Sigmoid colon (tissue), 7 donors: ENCODE data around the gene GLTPD2. TPM values are rescaled to one million over a fixed set of nuclear protein-coding genes. Genes with fewer than 3 reads are reported as not detected.

ENCODE experiments used
- DNase-seq: peaks from one replicate; pipeline ENCODE4 v3.0.0-alpha.2; 2019
- H3K27ac ChIP-seq, 4 donors: fragments of 200-600 bp; sonication (generic); one replicate each; pipeline ENCODE4 v1.5.1; 2016 to 2019; ENCODE audit warnings: mild to moderate bottlenecking in 1 of 4
- H3K27me3 ChIP-seq, 3 donors: fragments of 200-600 bp; sonication (generic); one replicate each; pipeline ENCODE4 v1.5.1; 2019; ENCODE audit warnings: mild to moderate bottlenecking in 1 of 3
- H3K36me3 ChIP-seq, 4 donors: fragments of 200-600 bp; sonication (generic); one replicate each; pipeline ENCODE4 v1.5.1; 2016 to 2019
- H3K4me1 ChIP-seq, 4 donors: fragments of 200-600 bp; sonication (generic); one replicate each; pipeline ENCODE4 v1.5.1; 2017 to 2019
- H3K4me3 ChIP-seq, 4 donors: fragments of 200-600 bp; sonication (generic); one replicate each; pipeline ENCODE4 v1.5.1; 2017 to 2019; ENCODE audit warnings: mild to moderate bottlenecking in 2 of 4, moderate library complexity in 1 of 4
- H3K9me3 ChIP-seq, 4 donors: fragments of 200-600 bp in 3 of 4; sonication (generic) in 3 of 4; one replicate each; pipeline versions ENCODE4 v1.5.1 to v1.6.1; 2013 to 2019
- EP300 ChIP-seq, 4 donors: sonication (generic); formaldehyde crosslinking; IDR thresholded peaks; one replicate each; pipeline ENCODE4 v1.6.1; 2017; ENCODE audit warnings: antibody characterized with exemption in 4 of 4
- POLR2A ChIP-seq, 2 donors: fragments of 450-650 bp; IDR thresholded peaks; one replicate each; pipeline ENCODE4 v1.6.1; 2016; ENCODE audit warnings: antibody characterized with exemption in 2 of 2, mild to moderate bottlenecking in 2 of 2, moderate library complexity in 2 of 2
- POLR2AphosphoS5 ChIP-seq, 4 donors: sonication (generic); formaldehyde crosslinking; IDR thresholded peaks; one replicate each; pipeline ENCODE4 v1.6.1; 2017; ENCODE audit warnings: antibody characterized with exemption in 4 of 4
- WGBS, 2 donors: extraction: QIAGEN DNeasy Blood & Tissue Kit; methylation state at CpG; one replicate each; pipeline ENCODE4 v1.1.7; 2013; 5-methylcytosine and 5-hydroxymethylcytosine counted together
- intact Hi-C: fragments of 100-400 bp; cut with DNase I; formaldehyde crosslinking; loops from one replicate; pipeline ENCODE4 v1.15.1; 2023
- polyA plus RNA-seq, 3 donors: library from polyadenylated mRNA; stranded (reverse); fragments of 200-250 nt; gene quantifications; one replicate each; pipeline ENCODE4 v1.2.3, GENCODE V29; 2013
- total RNA-seq, 4 donors: library from RNA; depleted of rRNA; stranded (reverse); fragments of >200 nt; gene quantifications; one replicate each; pipeline ENCODE4 v1.1.0, GENCODE V29; 2016
- TF ChIP-seq, protein P1 (sequence below), 4 experiments: fragments of 450-650 bp in 3 of 4; fragments of 200-600 bp in 1 of 4; IDR thresholded peaks; one replicate each; pipeline ENCODE4 v1.5.1; 2016 to 2019; ENCODE audit warnings: antibody characterized with exemption in 4 of 4, mild to moderate bottlenecking in 3 of 4, moderate library complexity in 2 of 4
- donor health status: healthy with polysubstance abuse.
- donor health status: Bipolar disorder and iron deficiency.
- donor health status: healthy.

The GLTPD2 gene
- total and polyA plus RNA-seq, 7 donors = 0.06 to 1.6 TPM; not detected in 5

- no peak overlapping the region for H3K4me3 ChIP-seq
- peak overlapping the region in 1 of 4 donors; percentile 29 for H3K27ac ChIP-seq
- intact Hi-C loops = no loop called here
- WGBS, 2 donors = 88 to 92% methylated on average over 6 of the region's 6 CpGs
- H3K9me3 ChIP-seq = no peaks in the 10 kb centered on the region
- H3K27me3 ChIP-seq = peaks cover 0 to 10% (median 0%) of the 10 kb centered on the region in 3 donors
- no peak for DNase-seq
- no peaks in the 10 kb centered on the region for H3K36me3 ChIP-seq
- H3K4me1 ChIP-seq = no peaks in the 10 kb centered on the region
- TF ChIP-seq POLR2AphosphoS5 (IDR thresholded peaks at IDR 0.05) (no peak), EP300 (IDR thresholded peaks at IDR 0.05) (no peak), POLR2A (IDR thresholded peaks at IDR 0.05) (no peak)
- TF ChIP-seq, protein P1, sequence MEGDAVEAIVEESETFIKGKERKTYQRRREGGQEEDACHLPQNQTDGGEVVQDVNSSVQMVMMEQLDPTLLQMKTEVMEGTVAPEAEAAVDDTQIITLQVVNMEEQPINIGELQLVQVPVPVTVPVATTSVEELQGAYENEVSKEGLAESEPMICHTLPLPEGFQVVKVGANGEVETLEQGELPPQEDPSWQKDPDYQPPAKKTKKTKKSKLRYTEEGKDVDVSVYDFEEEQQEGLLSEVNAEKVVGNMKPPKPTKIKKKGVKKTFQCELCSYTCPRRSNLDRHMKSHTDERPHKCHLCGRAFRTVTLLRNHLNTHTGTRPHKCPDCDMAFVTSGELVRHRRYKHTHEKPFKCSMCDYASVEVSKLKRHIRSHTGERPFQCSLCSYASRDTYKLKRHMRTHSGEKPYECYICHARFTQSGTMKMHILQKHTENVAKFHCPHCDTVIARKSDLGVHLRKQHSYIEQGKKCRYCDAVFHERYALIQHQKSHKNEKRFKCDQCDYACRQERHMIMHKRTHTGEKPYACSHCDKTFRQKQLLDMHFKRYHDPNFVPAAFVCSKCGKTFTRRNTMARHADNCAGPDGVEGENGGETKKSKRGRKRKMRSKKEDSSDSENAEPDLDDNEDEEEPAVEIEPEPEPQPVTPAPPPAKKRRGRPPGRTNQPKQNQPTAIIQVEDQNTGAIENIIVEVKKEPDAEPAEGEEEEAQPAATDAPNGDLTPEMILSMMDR (IDR thresholded peaks at IDR 0.05) = no peak
Observed at GRCh38 chr17:4768298-4768697, 20.5 kb upstream of the GLTPD2 start.

GRCh38 chr17:4769628-4770027 is 19.1 kb upstream of the GLTPD2 start:
- 91 to 98% methylated on average over 2 of the region's 2 CpGs for WGBS, 2 donors
- H3K9me3 ChIP-seq = no peaks in the 10 kb centered on the region
- no peak for DNase-seq
- no peaks in the 10 kb centered on the region for H3K4me1 ChIP-seq
- TF ChIP-seq EP300 (IDR thresholded peaks at IDR 0.05) (no peak), POLR2A (IDR thresholded peaks at IDR 0.05) (no peak), POLR2AphosphoS5 (IDR thresholded peaks at IDR 0.05) (no peak)
- TF ChIP-seq, protein P1 (IDR thresholded peaks at IDR 0.05) = no peak
- no peak overlapping the region for H3K27ac ChIP-seq
- intact Hi-C loops = no loop called here
- peaks cover 0 to 10% (median 0%) of the 10 kb centered on the region in 3 donors for H3K27me3 ChIP-seq
- no peak overlapping the region for H3K4me3 ChIP-seq
- H3K36me3 ChIP-seq = no peaks in the 10 kb centered on the region

DNA sequence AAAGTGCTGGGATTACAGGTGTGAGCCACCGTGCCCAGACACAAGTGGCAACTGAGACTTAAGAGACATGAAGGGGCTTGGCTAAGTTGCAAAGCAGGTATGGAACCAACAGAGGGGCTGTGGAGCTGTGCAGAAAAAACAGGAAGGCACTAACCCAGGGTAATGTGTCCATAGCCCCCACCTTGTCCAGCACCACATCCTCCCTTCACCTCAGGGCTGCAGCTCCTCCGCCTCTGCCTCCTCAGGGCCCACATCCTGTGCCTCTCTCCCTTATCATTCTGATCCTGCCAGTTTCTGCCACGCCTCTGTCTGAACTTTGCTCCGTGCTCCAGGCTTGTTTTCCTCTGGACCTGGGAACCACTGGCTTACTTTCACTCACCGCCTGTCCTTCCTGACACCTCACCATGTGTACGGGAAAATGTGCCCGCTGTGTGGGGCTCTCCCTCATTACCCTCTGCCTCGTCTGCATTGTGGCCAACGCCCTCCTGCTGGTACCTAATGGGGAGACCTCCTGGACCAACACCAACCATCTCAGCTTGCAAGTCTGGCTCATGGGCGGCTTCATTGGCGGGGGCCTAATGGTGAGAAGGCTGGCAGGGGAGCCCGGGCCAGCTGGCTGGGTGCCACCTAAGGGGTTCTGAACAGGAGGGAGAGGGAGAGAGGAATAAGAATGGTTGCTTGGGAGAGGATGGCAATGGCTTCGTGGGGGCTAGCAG is 17.1 kb upstream of the GLTPD2 start, which contains the start of gene TM4SF5:
Gene TM4SF5, plus strand, starts transcription at position 368 of the 716 bp plus-strand sequence. Its CDS starts 37 bp downstream, at position 405.
- H3K27me3 ChIP-seq = peaks cover 0 to 14% (median 0%) of the 10 kb centered on the region in 3 donors
- no peak within 1 kb of the TSS for H3K27ac ChIP-seq
- H3K36me3 ChIP-seq = no peaks in the 10 kb centered on the region
- no peaks in the 10 kb centered on the region for H3K4me1 ChIP-seq
- no peak within 1 kb of the TSS for H3K4me3 ChIP-seq
- TF ChIP-seq POLR2AphosphoS5 (IDR thresholded peaks at IDR 0.05) (no peak), POLR2A (IDR thresholded peaks at IDR 0.05) (no peak), EP300 (IDR thresholded peaks at IDR 0.05) (no peak)
- TF ChIP-seq, protein P1 (IDR thresholded peaks at IDR 0.05) = no peak
- no peak for DNase-seq
- H3K9me3 ChIP-seq = no peaks in the 10 kb centered on the region
- intact Hi-C loops = no loop called here
- WGBS, 2 donors = 14 to 53% methylated on average over 13 of the region's 13 CpGs

DNA sequence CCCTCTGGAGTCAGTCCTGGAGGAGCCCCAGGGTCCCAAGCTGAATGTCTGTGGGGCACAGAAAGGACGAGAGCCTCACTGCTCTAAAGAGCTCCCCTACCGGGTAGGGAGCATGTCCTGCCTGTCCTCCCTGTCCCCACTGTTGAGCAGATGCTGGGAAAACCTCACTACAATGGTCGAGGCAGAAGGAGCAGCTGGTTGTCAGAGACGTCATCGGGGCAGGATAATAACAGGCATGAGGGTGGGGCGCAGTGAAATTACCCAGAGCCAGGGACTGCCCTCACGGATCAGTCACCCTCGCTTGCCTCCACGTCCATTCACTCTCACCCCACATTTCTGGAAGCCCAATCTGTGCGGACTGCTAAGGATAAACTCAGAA is 16.5 kb upstream of the GLTPD2 start:
- Histone ChIP-seq H3K27ac (no peak overlapping the region), H3K4me3 (no peak overlapping the region), H3K4me1 (no peaks in the 10 kb centered on the region), H3K27me3 (peaks cover 0 to 20% (median 0%) of the 10 kb centered on the region in 3 donors), H3K9me3 (no peaks in the 10 kb centered on the region), H3K36me3 (no peaks in the 10 kb centered on the region)
- WGBS, 2 donors = 17 to 58% methylated on average over 10 of the region's 10 CpGs
- intact Hi-C loops = no loop called here
- DNase-seq = no peak
- TF ChIP-seq POLR2AphosphoS5 (IDR thresholded peaks at IDR 0.05) (no peak), POLR2A (IDR thresholded peaks at IDR 0.05) (no peak), EP300 (IDR thresholded peaks at IDR 0.05) (no peak)
- TF ChIP-seq, protein P1 (IDR thresholded peaks at IDR 0.05) = no peak
